A673 (cell line): Measurements from ENCODE around the gene MFAP4. TPM values are rescaled to one million over a fixed set of nuclear protein-coding genes. Genes with fewer than 3 reads are reported as not detected.

Experiments used
- BruUV-seq: library from RNA; stranded (reverse); fragments of 400-500 nt; replicated peaks from 2 replicates; lab custom pipeline; 2021; lab: Mats Ljungman, UMichigan
- CTCF ChIA-PET: fragments of 300-600 bp; sonication (Branson Sonifier 250); formaldehyde crosslinking; loops from one replicate; lab custom pipeline; 2022; ENCODE audit warnings: antibody characterized with exemption; lab: Charles Lee
- POLR2A ChIA-PET: fragments of 300-600 bp; sonication (Branson Sonifier 250); formaldehyde crosslinking; loops from one replicate; lab custom pipeline; 2022; ENCODE audit warnings: antibody characterized with exemption; ENCODE audit not compliant: low non-redundant PET; lab: Charles Lee
- DNase-seq: peaks from one replicate; pipeline ENCODE4 v3.0.0-alpha.2; 2015; ENCODE audit warnings: low spot score
- H3K27ac ChIP-seq: fragments of 200-600 bp; sonication (generic); 2 replicates; pipeline ENCODE4 v1.5.1; 2016; ENCODE audit warnings: mixed run types, low read depth, mild to moderate bottlenecking, mixed read lengths, antibody characterized with exemption, low read length; ENCODE audit not compliant: poor library complexity, severe bottlenecking
- H3K27me3 ChIP-seq: fragments of 200-600 bp; sonication (generic); replicated peaks from 2 replicates; pipeline ENCODE4 v1.6.1; 2017; ENCODE audit warnings: mixed run types, low read depth, mild to moderate bottlenecking, mixed read lengths, antibody characterized with exemption, low read length; ENCODE audit not compliant: insufficient read depth, poor library complexity
- H3K36me3 ChIP-seq: fragments of 200-600 bp; sonication (generic); 2 replicates; pipeline ENCODE4 v1.6.1; 2016; ENCODE audit warnings: mixed run types, mild to moderate bottlenecking, mixed read lengths, antibody characterized with exemption, low read length; ENCODE audit not compliant: insufficient read depth, poor library complexity, severe bottlenecking
- H3K4me1 ChIP-seq: fragments of 200-600 bp; sonication (generic); 2 replicates; pipeline ENCODE4 v1.6.1; 2017; ENCODE audit warnings: mixed run types, mild to moderate bottlenecking, mixed read lengths, antibody characterized with exemption, low read length; ENCODE audit not compliant: insufficient read depth, poor library complexity, severe bottlenecking
- H3K4me3 ChIP-seq: fragments of 200-600 bp; sonication (generic); 2 replicates; pipeline ENCODE4 v1.5.1; 2016; ENCODE audit warnings: low read depth, mixed run types, mild to moderate bottlenecking, mixed read lengths, low read length; ENCODE audit not compliant: poor library complexity, severe bottlenecking
- H3K9me3 ChIP-seq: fragments of 200-600 bp; sonication (generic); 2 replicates; pipeline ENCODE4 v1.6.1; 2016; ENCODE audit warnings: mixed run types, low read depth, mild to moderate bottlenecking, mixed read lengths, antibody characterized with exemption, low read length; ENCODE audit not compliant: poor library complexity, severe bottlenecking
- CTCF ChIP-seq: fragments of 300-800, 200-600 bp; sonication (generic); conservative IDR thresholded peaks from 2 replicates; pipeline ENCODE4 v1.5.1; 2017; ENCODE audit warnings: low read depth, mild to moderate bottlenecking, antibody characterized with exemption, low read length, moderate library complexity, mixed read lengths
- EZH2 ChIP-seq: fragments of 200-600 bp; sonication (generic); IDR thresholded peaks from 2 replicates; pipeline ENCODE4 v1.6.1; 2017; ENCODE audit warnings: borderline replicate concordance, low read depth, mild to moderate bottlenecking, mixed read lengths, antibody characterized with exemption, low read length; ENCODE audit not compliant: poor library complexity, severe bottlenecking
- intact Hi-C: fragments of 100-400 bp; cut with micrococcal nuclease; formaldehyde crosslinking; loops from one replicate; pipeline ENCODE4 v1.10.0; 2022; ENCODE audit not compliant: unreplicated experiment
- total RNA-seq: library from RNA; stranded (reverse); gene quantifications from 2 replicates; pipeline ENCODE4 v1.2.3, GENCODE V29; 2021

Gene MFAP4
- total RNA-seq, 1 experiment from 2014 or later, result 60.9 TPM

DNA sequence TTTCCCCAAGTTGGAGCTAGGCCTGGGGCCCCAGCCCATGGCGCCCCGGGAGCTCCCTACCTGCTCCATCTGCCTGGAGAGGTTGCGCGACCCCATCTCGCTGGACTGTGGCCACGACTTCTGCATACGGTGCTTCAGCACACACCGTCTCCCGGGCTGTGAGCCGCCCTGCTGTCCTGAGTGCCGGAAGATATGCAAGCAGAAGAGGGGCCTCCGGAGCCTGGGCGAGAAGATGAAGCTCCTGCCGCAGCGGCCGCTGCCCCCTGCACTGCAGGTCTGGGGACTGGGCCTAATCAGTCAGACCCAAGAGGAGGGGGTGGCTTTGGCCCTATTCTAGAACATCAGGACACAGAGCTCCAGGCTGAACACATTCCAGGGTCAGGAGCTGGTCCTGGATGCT is 25.5 kb upstream of the MFAP4 start:
- no peaks in the 10 kb centered on the region for H3K4me1 ChIP-seq
- no peaks in the 10 kb centered on the region for H3K9me3 ChIP-seq
- TF ChIP-seq EZH2 (no peak), CTCF (no peak)
- H3K27ac ChIP-seq, result no peak overlapping the region
- no peaks in the 10 kb centered on the region for H3K27me3 ChIP-seq
- DNase-seq, result no peak
- H3K4me3 ChIP-seq, result no peak overlapping the region
- no peaks in the 10 kb centered on the region for H3K36me3 ChIP-seq
- no TSS peak for BruUV-seq
- intact Hi-C loops, result no loop called here
- POLR2A ChIA-PET, result no interaction called here
- CTCF ChIA-PET, result no interaction called here

DNA sequence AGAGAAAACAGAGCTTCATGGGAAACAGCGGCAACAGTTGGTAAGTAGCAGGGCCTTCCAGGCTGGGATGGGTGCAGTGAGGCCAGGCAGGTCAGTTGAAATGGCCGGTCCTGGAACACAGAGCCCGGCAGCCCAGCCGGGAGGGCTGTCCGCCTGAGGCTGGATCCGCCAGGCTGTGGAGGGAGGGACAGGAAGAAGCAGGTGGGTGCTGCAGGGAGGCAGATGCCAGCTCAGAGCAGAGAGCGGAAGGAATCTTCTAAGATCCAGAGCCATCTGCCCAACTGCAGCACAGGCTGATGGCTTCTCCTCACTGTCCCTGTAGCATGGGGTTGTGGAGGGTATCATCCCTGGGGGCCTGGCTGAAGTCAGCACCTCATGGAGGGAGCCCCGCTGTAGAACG is 24.6 kb upstream of the MFAP4 start:
- TF ChIP-seq CTCF (no peak), EZH2 (no peak)
- BruUV-seq, result no TSS peak
- intact Hi-C loops, result no loop called here

DNA sequence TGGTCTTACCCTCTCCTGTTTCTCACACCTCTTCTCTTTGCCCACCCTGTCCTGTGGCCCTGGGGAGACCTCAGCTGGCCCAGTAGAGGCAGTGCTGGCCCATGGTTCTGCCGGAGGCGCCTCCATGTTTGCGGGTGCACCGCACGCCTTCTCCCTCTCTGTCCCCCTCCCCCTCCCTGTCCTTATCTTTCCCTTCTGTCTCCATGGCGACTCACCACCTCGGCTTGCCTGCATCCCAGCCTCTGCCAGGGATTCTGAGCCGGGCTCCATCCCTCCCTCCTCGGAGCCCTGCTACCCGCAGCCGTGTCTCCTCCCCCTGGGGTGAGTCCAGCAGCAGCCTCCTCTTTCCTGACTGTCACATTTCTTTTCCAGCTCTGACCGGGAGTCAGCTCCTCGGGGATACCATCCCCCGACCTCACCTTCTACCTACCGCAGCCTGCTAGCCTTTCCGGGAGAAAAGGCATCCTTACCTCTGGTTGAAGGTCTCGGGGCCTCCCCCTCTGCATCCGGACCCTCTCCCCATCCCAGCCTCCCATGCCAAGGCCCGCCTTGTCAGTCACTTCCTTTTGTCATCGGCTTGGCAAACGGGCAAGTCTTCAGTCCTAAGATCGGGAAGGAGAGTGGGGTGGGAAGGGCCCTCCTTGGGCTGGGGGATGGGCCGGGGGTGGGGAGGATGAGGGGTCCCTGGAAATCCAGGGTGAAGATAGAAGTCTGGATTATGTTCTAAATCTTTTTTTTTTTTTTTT is 24.1 kb upstream of the MFAP4 start, which contains the start of gene RNF112:
RNF112 (plus strand) TSS at position 358 of the 746 bp plus-strand sequence; CDS start at position 535, 177 bp downstream.
- Histone ChIP-seq H3K36me3 (no peaks in the 10 kb centered on the region), H3K4me1 (no peaks in the 10 kb centered on the region), H3K27me3 (no peaks in the 10 kb centered on the region), H3K27ac (no peak within 1 kb of the TSS), H3K4me3 (no peak within 1 kb of the TSS), H3K9me3 (no peaks in the 10 kb centered on the region)
- ChIA-PET CTCF (no interaction called here), POLR2A (interaction anchor here (0.6 kb wide), 1 partner anchor 27 kb away, joined by 7 read pairs; no protein-coding TSS in a partner anchor)
- intact Hi-C loops, result no loop called here
- TF ChIP-seq EZH2 (no peak), CTCF (no peak)
- no peak for DNase-seq
- BruUV-seq, result no TSS peak

More for the DNA sequence above, 24.6 kb upstream of the MFAP4 start:
- H3K4me3 ChIP-seq, result no peak overlapping the region
- DNase-seq, result no peak
- no peak overlapping the region for H3K27ac ChIP-seq
- H3K9me3 ChIP-seq, result no peaks in the 10 kb centered on the region
- H3K4me1 ChIP-seq, result no peaks in the 10 kb centered on the region
- no peaks in the 10 kb centered on the region for H3K27me3 ChIP-seq
- ChIA-PET POLR2A (interaction anchor here (0.6 kb wide), 1 partner anchor 27 kb away, joined by 7 read pairs; no protein-coding TSS in a partner anchor), CTCF (no interaction called here)
- no peaks in the 10 kb centered on the region for H3K36me3 ChIP-seq
